Activated CD8-positive, alpha-beta memory T cell treated with anti-CD3 and anti-CD28 coated beads, Interleukin-2, amount 50 U/mL, for 24 hours (primary cell): ENCODE data around the gene TYW1.
"Not testable (repeated sequence)": the region's sequence is repeated elsewhere in the genome, so short reads cannot be mapped to it uniquely, and the experiment has no call there.

Experiments used
- DNase-seq: peaks from one replicate; pipeline ENCODE4 v3.0.0-alpha.2; 2020; ENCODE audit errors: extremely low read depth

Gene TYW1

DNA sequence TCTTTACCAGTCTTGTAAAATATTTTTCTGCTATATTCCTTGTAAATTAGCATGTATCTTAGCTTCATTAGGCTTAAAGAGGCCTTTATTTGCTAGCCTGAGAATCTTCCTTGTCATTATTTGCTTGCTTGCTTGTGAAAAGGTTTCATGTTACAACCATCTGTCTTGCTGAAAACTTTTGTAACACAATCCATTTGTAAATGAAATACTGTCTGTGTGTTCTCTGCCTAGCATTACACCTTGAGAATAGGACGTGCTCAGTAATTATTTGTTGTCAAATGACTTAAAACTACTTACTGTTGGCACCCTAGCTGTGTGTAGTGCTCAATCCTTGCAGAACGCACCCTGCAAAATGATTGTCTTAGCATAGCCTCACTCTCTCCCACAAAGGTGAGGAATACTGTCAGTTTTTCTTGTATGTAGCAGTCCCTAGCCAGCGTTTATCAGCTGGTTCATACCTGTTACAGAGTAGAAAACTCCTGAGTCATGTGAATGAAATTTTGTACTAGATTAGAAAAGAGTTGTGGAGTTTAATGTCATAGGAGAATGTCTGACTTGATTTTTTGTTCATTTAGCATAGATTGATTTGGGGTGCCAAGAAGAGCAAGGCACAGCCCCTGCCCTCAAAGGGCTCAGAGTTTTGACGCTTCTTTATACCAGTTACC, 193.3 kb downstream of the TYW1 start:
- not testable (repeated sequence) for DNase-seq

GRCh38 chr7:67191002-67191720, 194.5 kb downstream of the TYW1 start:
- not testable (repeated sequence) for DNase-seq

DNA sequence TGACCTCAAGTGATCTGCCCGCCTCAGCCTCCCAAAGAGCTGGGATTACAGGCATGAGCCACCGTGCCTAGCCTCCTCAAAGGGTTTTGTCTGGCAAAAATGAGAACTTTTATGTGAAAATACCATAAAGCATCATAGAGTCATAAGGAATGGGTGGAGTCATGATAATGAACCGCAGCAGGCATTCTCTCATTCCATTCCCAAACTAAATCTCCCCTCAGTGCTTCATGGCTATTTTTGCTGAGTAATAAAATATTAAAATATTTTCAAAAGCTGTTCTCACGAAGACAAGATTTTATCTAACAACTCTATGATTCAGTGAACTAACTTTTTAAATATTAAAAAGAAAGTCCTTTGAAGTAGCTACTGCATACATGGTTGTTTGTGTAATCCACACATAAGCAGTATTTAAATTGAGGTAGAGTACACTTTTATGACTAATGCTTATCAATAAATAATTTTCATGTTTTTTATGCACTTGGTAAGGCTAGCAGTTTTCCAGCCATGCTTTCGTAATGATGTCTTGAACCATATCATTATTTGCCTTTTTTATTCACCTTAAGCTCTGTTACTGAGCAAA, 195.6 kb downstream of the TYW1 start:
- not testable (repeated sequence) for DNase-seq

- not testable (repeated sequence) for DNase-seq
Measured at GRCh38 chr7:67192889-67193613, 196.4 kb downstream of the TYW1 start.

DNA sequence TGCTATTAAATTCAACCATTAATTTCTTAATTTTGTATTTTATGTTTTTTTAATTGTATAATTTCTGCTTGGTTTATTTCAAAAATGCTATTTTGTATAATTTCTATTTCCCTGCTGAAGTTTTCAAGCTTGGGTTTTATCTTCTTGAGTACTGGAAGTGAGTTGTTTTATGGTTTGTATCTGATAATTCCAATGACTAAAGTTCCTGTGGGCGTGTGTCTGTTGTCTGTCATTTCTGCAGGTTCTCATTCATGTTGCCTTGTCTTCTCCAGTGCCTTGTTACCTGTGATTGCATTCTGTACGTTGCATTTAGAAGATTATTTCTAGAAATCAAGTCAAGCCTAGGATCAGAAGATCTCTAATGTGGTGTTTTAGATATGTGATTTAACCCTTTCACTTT, 199.5 kb downstream of the TYW1 start:
- DNase-seq, result not testable (repeated sequence)

- not testable (repeated sequence) for DNase-seq
Measured at GRCh38 chr7:67198865-67199526, 202.4 kb downstream of the TYW1 start.

- not testable (repeated sequence) for DNase-seq
Measured at GRCh38 chr7:67205772-67206171, 209.1 kb downstream of the TYW1 start.

DNA sequence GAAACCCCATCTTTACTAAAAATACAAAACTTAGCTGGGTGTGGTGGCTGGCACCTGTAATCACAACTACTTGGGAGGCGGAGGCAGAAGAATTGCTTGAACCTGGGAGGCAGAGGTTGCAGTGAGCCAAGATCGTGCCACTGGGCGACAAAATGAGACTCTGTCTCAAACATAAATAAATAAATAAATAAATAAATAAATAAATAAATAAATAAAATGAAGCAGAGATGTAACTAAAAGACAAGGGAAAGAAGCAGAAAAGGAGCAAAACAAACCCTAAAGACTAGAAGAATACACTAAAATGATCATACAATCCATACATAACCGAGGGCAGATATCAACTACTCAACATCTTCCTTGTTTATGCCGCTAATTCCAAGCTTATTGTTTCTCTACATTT, 209.8 kb downstream of the TYW1 start:
- no peak for DNase-seq

- not testable (repeated sequence) for DNase-seq
Measured at GRCh38 chr7:67208656-67209055, 212.0 kb downstream of the TYW1 start.

DNA sequence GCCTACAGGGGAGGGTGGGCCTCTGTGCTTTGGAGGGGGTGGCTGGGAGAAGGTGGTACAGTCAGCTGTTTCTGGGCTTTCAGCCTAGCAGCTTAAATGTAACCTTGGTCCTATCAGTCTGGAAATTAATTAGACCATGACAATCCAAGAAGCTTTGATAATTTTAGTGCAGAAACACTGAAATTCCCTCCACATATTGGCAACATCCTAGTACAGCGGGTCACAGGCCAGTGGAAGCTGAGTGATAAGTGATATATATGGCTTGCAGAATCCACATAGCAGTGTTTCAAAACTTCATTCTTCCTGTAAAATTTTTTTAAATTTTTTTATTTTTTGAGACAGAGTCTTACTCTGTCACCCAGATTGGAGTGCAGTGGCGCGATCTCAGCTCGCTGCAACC, 212.6 kb downstream of the TYW1 start:
- no peak for DNase-seq

DNA sequence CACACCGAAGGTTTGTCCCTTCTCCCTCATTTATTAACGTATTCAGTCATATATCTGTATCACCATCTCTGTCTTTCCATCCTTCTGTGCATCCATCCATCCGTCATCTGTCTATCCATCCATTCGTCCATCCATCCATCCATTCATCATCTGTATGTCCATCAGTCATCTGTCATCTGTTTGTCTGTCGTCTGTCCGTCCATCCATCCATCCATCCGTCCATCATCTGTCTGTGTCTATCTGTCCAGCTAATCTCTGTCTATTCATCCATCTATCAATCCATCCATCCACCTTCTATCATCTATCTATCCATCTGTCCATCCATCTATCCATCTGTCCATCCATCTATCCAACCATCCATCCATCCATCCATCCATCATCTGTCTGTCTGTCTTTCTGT, 213.9 kb downstream of the TYW1 start:
- no peak for DNase-seq

DNA sequence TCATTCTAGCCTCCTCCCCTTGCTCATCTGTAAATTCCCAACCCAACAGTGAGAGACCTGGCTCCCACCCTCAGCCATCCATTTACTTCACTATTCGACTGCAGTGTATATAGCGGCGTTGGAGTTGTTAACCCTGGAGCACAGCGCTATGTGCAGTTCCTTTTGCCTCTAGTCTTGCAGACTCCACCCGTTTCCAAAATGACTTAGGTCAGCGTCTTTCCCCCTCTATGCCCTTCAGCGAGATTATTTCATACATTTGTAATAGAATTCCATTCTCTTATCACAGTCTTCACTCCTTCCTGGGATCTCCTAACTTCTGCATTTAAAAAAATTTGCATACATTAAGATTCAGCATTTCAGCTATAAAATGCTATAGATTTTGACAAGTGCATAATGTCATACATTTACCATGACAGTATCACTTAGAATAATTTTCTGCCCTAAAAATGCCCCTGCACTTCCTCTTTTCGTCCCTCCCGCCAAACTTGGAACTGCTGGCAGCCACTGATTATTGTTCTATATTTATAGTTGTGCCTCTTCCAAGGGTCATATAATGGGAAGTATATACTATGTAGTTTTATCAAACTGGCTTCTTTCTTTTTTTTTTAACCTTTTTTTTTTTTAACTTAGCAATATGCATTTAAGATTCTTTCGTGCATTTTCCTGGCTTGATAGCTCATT, 215.2 kb downstream of the TYW1 start:
- DNase-seq, result not testable (repeated sequence)

DNA sequence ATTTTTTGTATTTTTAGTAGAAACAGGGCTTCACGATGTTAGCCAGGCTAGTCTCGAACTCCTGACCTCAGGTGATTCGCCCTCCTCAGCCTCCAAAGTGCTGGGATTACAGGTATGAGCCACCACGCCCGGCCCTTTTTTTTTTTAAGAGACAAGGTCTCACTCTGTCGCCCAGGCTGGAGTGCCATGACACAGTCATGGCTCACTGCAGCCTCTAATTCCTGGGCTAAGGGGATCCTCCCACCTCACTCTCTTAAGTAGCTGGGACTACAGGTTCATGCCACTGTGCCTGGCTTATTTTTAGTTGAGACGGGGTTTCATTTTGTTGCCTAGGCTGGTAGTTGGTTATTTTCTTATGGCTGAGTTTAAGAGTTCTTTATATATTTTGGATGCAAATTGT, 216.4 kb downstream of the TYW1 start:
- DNase-seq, result not testable (repeated sequence)

- DNase-seq, result not testable (repeated sequence)
Measured at GRCh38 chr7:67223551-67223950, 226.9 kb downstream of the TYW1 start.

- not testable (repeated sequence) for DNase-seq
Measured at GRCh38 chr7:67226340-67226907, 229.8 kb downstream of the TYW1 start.

DNA sequence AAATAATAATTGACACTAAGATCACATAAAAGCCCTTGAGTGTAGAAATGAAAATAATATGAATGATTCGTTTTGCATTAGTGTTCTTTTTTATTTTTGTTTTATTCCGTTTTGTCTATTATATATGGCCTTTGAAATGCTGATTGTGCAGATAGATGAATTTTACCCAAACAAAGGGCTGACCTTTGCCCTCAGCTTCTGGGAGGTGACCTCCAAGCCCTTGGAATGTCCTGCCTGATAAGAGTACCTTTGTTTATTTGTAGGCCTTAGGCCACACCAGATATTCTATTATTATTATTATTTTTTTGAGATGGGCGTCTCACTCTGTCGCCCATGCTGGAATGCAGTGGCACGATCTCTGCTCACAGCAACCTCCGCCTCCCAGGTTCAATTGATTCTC, 230.3 kb downstream of the TYW1 start:
- not testable (repeated sequence) for DNase-seq

- DNase-seq, result not testable (repeated sequence)
Measured at GRCh38 chr7:67229018-67229417, 232.4 kb downstream of the TYW1 start.

- not testable (repeated sequence) for DNase-seq
Measured at GRCh38 chr7:67230029-67230428, 233.4 kb downstream of the TYW1 start.

DNA sequence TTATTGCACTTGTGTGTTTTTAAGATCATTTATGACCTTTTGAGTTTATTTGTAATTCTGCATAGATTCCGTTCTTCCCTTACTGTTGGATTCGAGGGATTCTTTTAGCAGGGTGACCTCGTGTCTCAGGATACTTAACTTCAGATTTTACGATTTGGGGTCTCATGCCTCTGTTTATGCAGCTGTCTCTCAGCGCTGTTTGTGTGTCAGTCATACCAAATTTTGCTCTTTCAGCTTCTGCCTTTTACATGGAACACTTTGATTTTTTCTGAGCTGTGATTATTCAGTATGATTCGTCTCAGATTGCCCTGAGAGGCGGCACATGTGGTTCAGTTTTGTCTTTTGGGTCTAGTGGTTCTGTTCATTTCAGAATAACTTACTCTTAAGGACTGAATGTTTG, 236.9 kb downstream of the TYW1 start:
- DNase-seq, result not testable (repeated sequence)

DNA sequence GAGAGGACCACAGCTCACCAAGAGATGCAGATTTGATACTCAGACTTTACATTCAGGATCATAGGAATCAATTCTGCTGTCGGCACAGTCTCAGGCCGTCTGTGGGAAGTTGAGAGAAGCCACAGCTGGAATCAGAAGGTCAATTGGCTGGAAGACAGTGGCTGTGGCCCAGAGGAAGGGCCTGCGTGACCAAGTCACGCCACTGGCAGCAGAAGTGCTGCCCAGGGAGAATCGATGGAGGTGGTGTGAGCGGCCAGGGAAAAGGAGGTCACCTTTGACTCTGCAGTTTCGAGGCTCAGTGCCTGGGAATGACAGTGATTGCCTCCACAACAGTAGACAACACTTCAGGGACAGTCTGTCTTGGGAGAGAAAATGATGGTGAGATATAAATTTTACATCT, 239.6 kb downstream of the TYW1 start:
- DNase-seq, result not testable (repeated sequence)

- DNase-seq, result not testable (repeated sequence)
Measured at GRCh38 chr7:67242871-67243270, 246.2 kb downstream of the TYW1 start.
